ENCODE measurements around the gene SHANK2. TPM values are rescaled to one million over a fixed set of nuclear protein-coding genes. Genes with fewer than 3 reads are reported as not detected.
"Not testable (repeated sequence)": the region's sequence is repeated elsewhere in the genome, so short reads cannot be mapped to it uniquely, and the experiment has no call there.

SHANK2 gene
- polyA plus RNA-seq, 1 donor: 34.8 TPM

- DNase-seq: no peak
Observed at GRCh38 chr11:71245601-71246391, 6.6 kb downstream of the SHANK2 start.

- DNase-seq: no peak
Observed at GRCh38 chr11:71244116-71244810, 8.1 kb downstream of the SHANK2 start.

GRCh38 chr11:71242391-71242790 is 10.0 kb downstream of the SHANK2 start:
- DNase-seq: no peak

GRCh38 chr11:71241721-71242259 is 10.6 kb downstream of the SHANK2 start:
- DNase-seq: no peak

- no peak for DNase-seq
Observed at GRCh38 chr11:71240865-71241691, 11.3 kb downstream of the SHANK2 start.

- DNase-seq: no peak
Observed at GRCh38 chr11:71240061-71240690, 12.2 kb downstream of the SHANK2 start.

- no peak for DNase-seq
Observed at GRCh38 chr11:71239581-71239980, 12.8 kb downstream of the SHANK2 start.

- no peak for DNase-seq
Observed at GRCh38 chr11:71238941-71239340, 13.4 kb downstream of the SHANK2 start.

- DNase-seq: no peak
Observed at GRCh38 chr11:71238285-71238875, 14.0 kb downstream of the SHANK2 start.

- DNase-seq: no peak
Observed at GRCh38 chr11:71237853-71238252, 14.5 kb downstream of the SHANK2 start.

- DNase-seq: no peak
Observed at GRCh38 chr11:71236836-71237475, 15.4 kb downstream of the SHANK2 start.

GRCh38 chr11:71235719-71236118 is 16.7 kb downstream of the SHANK2 start:
- DNase-seq: no peak

- not testable (repeated sequence) for DNase-seq
Observed at GRCh38 chr11:71233896-71234852, 18.2 kb downstream of the SHANK2 start.

GRCh38 chr11:71232364-71232763 is 20.0 kb downstream of the SHANK2 start:
- no peak for DNase-seq

GRCh38 chr11:71228961-71229360 is 23.4 kb downstream of the SHANK2 start:
- DNase-seq: no peak

GRCh38 chr11:71227058-71227659 is 25.2 kb downstream of the SHANK2 start:
- DNase-seq: no peak

- no peak for DNase-seq
Observed at GRCh38 chr11:71223671-71224660, 28.4 kb downstream of the SHANK2 start.

GRCh38 chr11:71223081-71223405 is 29.3 kb downstream of the SHANK2 start:
- no peak for DNase-seq

All from left kidney (tissue), 2 donors.